Right lobe of liver (tissue), 6 donors: ENCODE measurements around the gene IGF2R. TPM values are rescaled to one million over a fixed set of nuclear protein-coding genes. Genes with fewer than 3 reads are reported as not detected.

ENCODE experiments used
- ATAC-seq, 4 donors: fragments of 200-7000 bp; cut with Tn5 transposase; one replicate each; pipeline ENCODE4 v1.9.1; 2020; ENCODE audit warnings: mild to moderate bottlenecking in 4 of 4, moderate library complexity in 4 of 4
- DNase-seq, 3 donors: peaks; one replicate each; pipeline ENCODE4 v3.0.0-alpha.2; 2020
- H3K27ac ChIP-seq, 3 donors: fragments of 200-600 bp; one replicate each; pipeline ENCODE4 v1.8.0; 2022
- H3K27me3 ChIP-seq, 2 donors: fragments of 200-600 bp; one replicate each; pipeline ENCODE4 v1.8.0; 2022
- H3K36me3 ChIP-seq, 4 donors: fragments of 200-600 bp; sonication (generic) in 1 of 4; one replicate each; pipeline versions ENCODE4 v1.5.1 to v1.8.0; 2017 to 2022; ENCODE audit warnings: control low read depth in 1 of 4
- H3K4me1 ChIP-seq, 4 donors: fragments of 200-600 bp; sonication (generic) in 1 of 4; one replicate each; pipeline versions ENCODE4 v1.5.1 to v1.8.0; 2017 to 2022; ENCODE audit warnings: control low read depth in 1 of 4
- H3K4me3 ChIP-seq, 3 donors: fragments of 200-600 bp; one replicate each; pipeline ENCODE4 v1.8.0; 2022
- H3K9me3 ChIP-seq, 4 donors: fragments of 200-600 bp; sonication (generic) in 1 of 4; one replicate each; pipeline versions ENCODE4 v1.5.1 to v1.8.0; 2017 to 2022; ENCODE audit warnings: control low read depth in 1 of 4
- CTCF ChIP-seq, 4 donors: fragments of 200-600 bp in 3 of 4; fragments of 450-650 bp in 1 of 4; IDR thresholded peaks; one replicate each; pipeline versions ENCODE4 v1.5.1 to v1.8.0; 2016 to 2022; ENCODE audit warnings: antibody characterized with exemption in 4 of 4, mild to moderate bottlenecking in 2 of 4
- POLR2A ChIP-seq: fragments of 450-650 bp; IDR thresholded peaks from one replicate; pipeline ENCODE4 v1.6.1; 2017; ENCODE audit warnings: antibody characterized with exemption, mild to moderate bottlenecking
- WGBS: methylation state at CpG from one replicate; pipeline ENCODE4 v1.1.6; 2018; ENCODE audit warnings: low coverage, low lambda C conversion rate; ENCODE audit not compliant: insufficient coverage; ENCODE audit errors: missing lambda C conversion rate; 5-methylcytosine and 5-hydroxymethylcytosine counted together
- intact Hi-C, 2 donors: fragments of 100-400 bp; cut with DNase I; formaldehyde crosslinking; loops; one replicate each; pipeline versions ENCODE4 v1.11.2 to v1.14.1; 2022
- total RNA-seq, 6 experiments: library from RNA; depleted of rRNA in 2 of 6; stranded (reverse); fragments of >200 nt in 2 of 6; fragmentation: NEBNext Ultra II Directional in 3 of 6; extraction: Animal tissue kit (Norgen Biotek cat#: 25700) in 3 of 6; gene quantifications; one replicate each; pipeline versions ENCODE4 v1.1.0 to v1.2.4, GENCODE V29; 2016 to 2023
- donor health status: DM: no; HTN: yes; CAD: no.
- donor health status: DM: no; HTN: no; CAD: no.
- donor health status: DM: no; HTN: no; CAD: no.
- donor health status: DM: no; HTN: yes; CAD: no.
- donor health status: DM: no; HTN: yes; CAD: no.

The IGF2R gene
- total RNA-seq, 6 experiments from 2014 or later, result 50.3 to 81.0 (median 67.1) TPM

GRCh38 chr6:160082627-160083026, 113.7 kb downstream of the IGF2R start:
- peaks cover 8 to 63% (median 24%) of the 10 kb centered on the region in 4 donors for H3K36me3 ChIP-seq

GRCh38 chr6:160084198-160084776, 115.4 kb downstream of the IGF2R start:
- WGBS, result 88% methylated on average over 9 of the region's 18 CpGs
- intact Hi-C loops, result no loop called here
- peak; percentile 20 to 31 (median 25) for ATAC-seq

More at GRCh38 chr6:160082627-160083026, 113.7 kb downstream of the IGF2R start:
- peaks cover 0 to 37% (median 18%) of the 10 kb centered on the region in 4 donors for H3K4me1 ChIP-seq
- peak in 2 of 4 donors; percentile 17 to 20 for ATAC-seq
- H3K9me3 ChIP-seq, result no peaks in the 10 kb centered on the region
- intact Hi-C loops, result no loop called here
- no peaks in the 10 kb centered on the region for H3K27me3 ChIP-seq
- TF ChIP-seq CTCF (IDR thresholded peaks at IDR 0.05) (no peak), POLR2A (no peak)
- H3K27ac ChIP-seq, result peak overlapping the region in 1 of 3 donors; percentile 6
- 50% methylated on average over 6 of the region's 8 CpGs for WGBS
- no peak overlapping the region for H3K4me3 ChIP-seq
- peak in 1 of 3 donors; percentile 76 for DNase-seq

GRCh38 chr6:160085226-160085625, 116.3 kb downstream of the IGF2R start:
- Histone ChIP-seq H3K27ac (peak overlapping the region; percentile 28 to 85 (median 37)), H3K4me3 (no peak overlapping the region), H3K4me1 (peaks cover 0 to 39% (median 14%) of the 10 kb centered on the region in 4 donors), H3K36me3 (peaks cover 8 to 63% (median 30%) of the 10 kb centered on the region in 4 donors), H3K27me3 (no peaks in the 10 kb centered on the region), H3K9me3 (no peaks in the 10 kb centered on the region)
- TF ChIP-seq POLR2A (no peak), CTCF (IDR thresholded peaks at IDR 0.05) (no peak)
- DNase-seq (no peak), ATAC-seq (peak; percentile 27 to 73 (median 71))
- intact Hi-C loops, result no loop called here
- WGBS, result 36% methylated on average over 5 of the region's 5 CpGs

More at GRCh38 chr6:160084198-160084776, 115.4 kb downstream of the IGF2R start:
- Histone ChIP-seq H3K27ac (peak overlapping the region; percentile 28 to 85 (median 37)), H3K27me3 (no peaks in the 10 kb centered on the region), H3K9me3 (no peaks in the 10 kb centered on the region), H3K4me3 (no peak overlapping the region), H3K4me1 (peaks cover 0 to 39% (median 17%) of the 10 kb centered on the region in 4 donors), H3K36me3 (peaks cover 8 to 57% (median 27%) of the 10 kb centered on the region in 4 donors)
- TF ChIP-seq POLR2A (no peak), CTCF (IDR thresholded peaks at IDR 0.05) (no peak)
- DNase-seq, result no peak

- H3K36me3 ChIP-seq, result peaks cover 8 to 64% (median 26%) of the 10 kb centered on the region in 4 donors
- H3K4me3 ChIP-seq, result no peak overlapping the region
- no peaks in the 10 kb centered on the region for H3K27me3 ChIP-seq
- H3K4me1 ChIP-seq, result peaks cover 0 to 44% (median 14%) of the 10 kb centered on the region in 4 donors
- TF ChIP-seq CTCF (IDR thresholded peaks at IDR 0.05) (no peak), POLR2A (no peak)
- peak overlapping the region in 2 of 3 donors; percentile 37 to 85 for H3K27ac ChIP-seq
- H3K9me3 ChIP-seq, result no peaks in the 10 kb centered on the region
- intact Hi-C loops, result no loop called here
- DNase-seq (peak in 1 of 3 donors; percentile 35), ATAC-seq (no peak)
- WGBS, result 72% methylated on average over 6 of the region's 15 CpGs
These were observed 117.0 kb downstream of the IGF2R start for GRCh38 chr6:160085713-160086505.
